Loucy (cell line): ENCODE measurements around the gene IL22RA2.

Source experiments
- CTCF ChIP-seq: fragments of 200-600 bp; sonication (generic); conservative IDR thresholded peaks from 2 replicates; pipeline ENCODE4 v1.5.1; 2014; ENCODE audit warnings: mild to moderate bottlenecking, antibody characterized with exemption, low read length
- EZH2phosphoT487 ChIP-seq: fragments of 200-600 bp; IDR thresholded peaks from 2 replicates; pipeline ENCODE4 v1.6.1; 2018; ENCODE audit warnings: antibody characterized with exemption, mild to moderate bottlenecking, moderate library complexity, borderline replicate concordance

GRCh38 chr6:137163732-137164318 is 9.6 kb downstream of the IL22RA2 start:
- no peak for TF ChIP-seq CTCF
- no peak for TF ChIP-seq EZH2phosphoT487
